Activated CD8-positive, alpha-beta T cell treated with anti-CD3 and anti-CD28 coated beads for 36 hours (primary cell): ENCODE measurements around the gene MMP17. TPM values are rescaled to one million over a fixed set of nuclear protein-coding genes. Genes with fewer than 3 reads are reported as not detected.

ENCODE experiments used
- ATAC-seq: fragments of 200-7000 bp; cut with Tn5 transposase; one replicate; pipeline ENCODE4 v1.10.0; 2021; ENCODE audit warnings: mild to moderate bottlenecking, moderate library complexity
- CTCF ChIA-PET: fragments of 350-600 bp; sonication (Branson Sonifier 250); formaldehyde crosslinking; loops from one replicate; lab custom pipeline; 2021; ENCODE audit warnings: antibody characterized with exemption; lab: Charles Lee
- POLR2A ChIA-PET: fragments of 350-600 bp; sonication (Branson Sonifier 250); formaldehyde crosslinking; loops from one replicate; lab custom pipeline; 2021; ENCODE audit warnings: antibody characterized with exemption; lab: Charles Lee
- DNase-seq: peaks from one replicate; pipeline ENCODE4 v3.0.0-alpha.2; 2020
- H3K27ac Mint-ChIP-seq: one replicate; pipeline ENCODE4 v1.8.0; 2021; ENCODE audit warnings: mild to moderate bottlenecking, mixed read lengths
- H3K27me3 Mint-ChIP-seq: one replicate; pipeline ENCODE4 v1.8.0; 2021; ENCODE audit warnings: mixed read lengths
- H3K36me3 Mint-ChIP-seq: one replicate; pipeline ENCODE4 v1.8.0; 2021; ENCODE audit warnings: low read depth, mixed read lengths
- H3K4me1 Mint-ChIP-seq: one replicate; pipeline ENCODE4 v1.8.0; 2021; ENCODE audit warnings: low read depth, mixed read lengths
- H3K4me3 Mint-ChIP-seq: one replicate; pipeline ENCODE4 v1.8.0; 2021; ENCODE audit warnings: mild to moderate bottlenecking, moderate library complexity, mixed read lengths
- H3K9me3 Mint-ChIP-seq: one replicate; pipeline ENCODE4 v1.8.0; 2021; ENCODE audit warnings: mixed read lengths
- intact Hi-C: fragments of 100-400 bp; cut with micrococcal nuclease; formaldehyde crosslinking; loops from one replicate; pipeline ENCODE4 v1.10.0; 2022
- total RNA-seq, 2 experiments: library from RNA; stranded (reverse); gene quantifications; one replicate each; pipeline ENCODE4 v1.2.3, GENCODE V29; 2021
- TF ChIP-seq, protein P1 (sequence below): fragments of 200-600 bp; IDR thresholded peaks from one replicate; pipeline ENCODE4 v1.8.0; 2022; ENCODE audit warnings: antibody characterized with exemption, mild to moderate bottlenecking

Gene MMP17
- total RNA-seq, 2 experiments from 2014 or later: 0.60 TPM; not detected in 1

GRCh38 chr12:131784909-131785762 is 43.1 kb upstream of the MMP17 start:
- no peaks in the 10 kb centered on the region for H3K27me3 Mint-ChIP-seq
- no peaks in the 10 kb centered on the region for H3K9me3 Mint-ChIP-seq
- peaks cover 5% of the 10 kb centered on the region for H3K4me1 Mint-ChIP-seq
- ChIA-PET POLR2A (interaction anchor here (1.1 kb wide), 1 partner anchor 9 kb away, joined by 3 read pairs; no protein-coding TSS in a partner anchor), CTCF (interaction anchor here (0.9 to 1.1 kb wide), 2 partner anchors 30 to 69 kb away, joined by 3 to 4 read pairs; no protein-coding TSS in a partner anchor)
- peaks cover 29% of the 10 kb centered on the region for H3K36me3 Mint-ChIP-seq
- intact Hi-C loops: no loop called here
- no peak for DNase-seq
- TF ChIP-seq, protein P1, sequence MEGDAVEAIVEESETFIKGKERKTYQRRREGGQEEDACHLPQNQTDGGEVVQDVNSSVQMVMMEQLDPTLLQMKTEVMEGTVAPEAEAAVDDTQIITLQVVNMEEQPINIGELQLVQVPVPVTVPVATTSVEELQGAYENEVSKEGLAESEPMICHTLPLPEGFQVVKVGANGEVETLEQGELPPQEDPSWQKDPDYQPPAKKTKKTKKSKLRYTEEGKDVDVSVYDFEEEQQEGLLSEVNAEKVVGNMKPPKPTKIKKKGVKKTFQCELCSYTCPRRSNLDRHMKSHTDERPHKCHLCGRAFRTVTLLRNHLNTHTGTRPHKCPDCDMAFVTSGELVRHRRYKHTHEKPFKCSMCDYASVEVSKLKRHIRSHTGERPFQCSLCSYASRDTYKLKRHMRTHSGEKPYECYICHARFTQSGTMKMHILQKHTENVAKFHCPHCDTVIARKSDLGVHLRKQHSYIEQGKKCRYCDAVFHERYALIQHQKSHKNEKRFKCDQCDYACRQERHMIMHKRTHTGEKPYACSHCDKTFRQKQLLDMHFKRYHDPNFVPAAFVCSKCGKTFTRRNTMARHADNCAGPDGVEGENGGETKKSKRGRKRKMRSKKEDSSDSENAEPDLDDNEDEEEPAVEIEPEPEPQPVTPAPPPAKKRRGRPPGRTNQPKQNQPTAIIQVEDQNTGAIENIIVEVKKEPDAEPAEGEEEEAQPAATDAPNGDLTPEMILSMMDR: no peak
- no peak overlapping the region for H3K27ac Mint-ChIP-seq
- no peak overlapping the region for H3K4me3 Mint-ChIP-seq
- no peak for ATAC-seq

DNA sequence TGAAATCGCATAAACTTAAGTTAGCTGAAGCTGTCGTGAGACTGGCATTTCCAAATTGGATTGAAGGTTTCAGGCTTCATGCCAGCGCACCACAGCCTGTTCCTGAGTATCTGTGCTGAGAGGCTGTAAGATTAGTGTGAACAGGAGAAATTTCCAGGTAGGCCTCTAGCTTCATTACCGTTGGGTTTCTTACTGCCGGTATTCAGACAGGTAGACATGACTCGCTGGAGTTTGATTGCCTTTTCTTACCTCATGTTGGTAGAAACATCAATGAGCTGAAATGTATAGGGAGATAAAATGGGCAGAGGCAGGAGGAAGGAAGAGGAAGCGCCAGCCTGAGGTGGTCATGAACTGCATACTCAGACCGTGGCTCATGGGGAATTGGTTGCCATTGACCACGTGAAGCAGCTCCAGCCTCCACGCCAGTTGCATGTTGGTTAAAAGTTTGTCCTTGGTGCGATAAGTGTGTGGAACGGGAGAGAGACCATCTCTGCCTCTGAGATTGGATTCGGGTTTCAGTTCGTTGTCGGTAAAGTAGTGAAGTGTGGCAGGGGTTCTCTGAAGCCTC is 42.3 kb upstream of the MMP17 start:
- POLR2A ChIA-PET: interaction anchor here (1.0 kb wide), 1 partner anchor 20 kb away, joined by 3 read pairs; no protein-coding TSS in a partner anchor
- Mint-ChIP-seq H3K27ac (no peak overlapping the region), H3K27me3 (no peaks in the 10 kb centered on the region), H3K9me3 (no peaks in the 10 kb centered on the region), H3K4me1 (peaks cover 5% of the 10 kb centered on the region), H3K4me3 (no peak overlapping the region), H3K36me3 (peaks cover 32% of the 10 kb centered on the region)
- intact Hi-C loops: no loop called here
- TF ChIP-seq, protein P1: no peak
- ATAC-seq (no peak), DNase-seq (no peak)
- CTCF ChIA-PET: no interaction called here

DNA sequence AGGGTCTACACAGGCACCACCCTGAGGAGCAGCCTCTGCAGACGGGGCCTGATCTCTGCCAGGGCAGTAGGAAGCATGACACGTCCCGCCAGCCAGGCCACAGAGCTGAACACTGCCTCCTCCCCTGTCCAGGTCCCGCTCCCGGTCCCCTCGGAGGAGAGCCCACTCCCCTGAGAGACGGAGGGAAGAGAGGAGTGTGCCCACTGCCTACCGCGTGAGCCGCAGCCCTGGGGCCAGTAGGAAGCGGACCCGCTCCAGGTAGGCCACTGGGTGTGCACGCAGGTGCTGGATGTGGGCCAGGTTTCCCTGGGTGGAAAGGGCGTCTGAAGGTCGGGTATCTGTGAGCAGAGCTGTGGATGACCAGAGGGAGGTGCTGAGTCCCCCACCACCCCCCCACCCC is 41.9 kb upstream of the MMP17 start:
- Mint-ChIP-seq H3K4me1 (peaks cover 5% of the 10 kb centered on the region), H3K36me3 (peaks cover 33% of the 10 kb centered on the region), H3K27ac (no peak overlapping the region), H3K9me3 (no peaks in the 10 kb centered on the region), H3K27me3 (no peaks in the 10 kb centered on the region), H3K4me3 (no peak overlapping the region)
- POLR2A ChIA-PET: interaction anchor here (1.0 kb wide), 1 partner anchor 21 kb away, joined by 3 read pairs; no protein-coding TSS in a partner anchor
- intact Hi-C loops: no loop called here
- DNase-seq (no peak), ATAC-seq (no peak)
- CTCF ChIA-PET: no interaction called here
- TF ChIP-seq, protein P1: no peak

- Mint-ChIP-seq H3K4me3 (no peak overlapping the region), H3K27ac (no peak overlapping the region), H3K4me1 (peaks cover 5% of the 10 kb centered on the region), H3K36me3 (peaks cover 37% of the 10 kb centered on the region), H3K9me3 (no peaks in the 10 kb centered on the region), H3K27me3 (no peaks in the 10 kb centered on the region)
- TF ChIP-seq, protein P1: no peak
- POLR2A ChIA-PET: no interaction called here
- ATAC-seq: no peak
- CTCF ChIA-PET: no interaction called here
- intact Hi-C loops: no loop called here
- no peak for DNase-seq
Measured at GRCh38 chr12:131787143-131787660, 41.0 kb upstream of the MMP17 start.
